Posterior vena cava (tissue), 2 donors: ENCODE results near the gene TMEM108. TPM values are rescaled to one million over a fixed set of nuclear protein-coding genes. Genes with fewer than 3 reads are reported as not detected.
A peak's percentile ranks its signal among the peaks of the same experiment; 100 is the strongest.

Experiments
- DNase-seq: peaks from one replicate; pipeline ENCODE4 v3.0.0-alpha.2; 2020; ENCODE audit warnings: low spot score
- intact Hi-C, 2 donors: fragments of 100-400 bp; cut with DNase I; formaldehyde crosslinking; loops; one replicate each; pipeline versions ENCODE4 v1.14.1 to v1.14.2; 2022 to 2023
- total RNA-seq, 2 donors: library from RNA; stranded (reverse); fragmentation: NEBNext Ultra II Directional; extraction: Animal tissue kit (Norgen Biotek cat#: 25700); gene quantifications; one replicate each; pipeline ENCODE4 v1.2.1, GENCODE V29; 2021
- donor health status: DM: yes; HTN: yes; CAD: no.
- donor health status: DM: yes; HTN: yes; CAD: no.

Gene TMEM108
- total RNA-seq, 2 donors from 2014 or later = 2.1 to 2.8 TPM

DNA sequence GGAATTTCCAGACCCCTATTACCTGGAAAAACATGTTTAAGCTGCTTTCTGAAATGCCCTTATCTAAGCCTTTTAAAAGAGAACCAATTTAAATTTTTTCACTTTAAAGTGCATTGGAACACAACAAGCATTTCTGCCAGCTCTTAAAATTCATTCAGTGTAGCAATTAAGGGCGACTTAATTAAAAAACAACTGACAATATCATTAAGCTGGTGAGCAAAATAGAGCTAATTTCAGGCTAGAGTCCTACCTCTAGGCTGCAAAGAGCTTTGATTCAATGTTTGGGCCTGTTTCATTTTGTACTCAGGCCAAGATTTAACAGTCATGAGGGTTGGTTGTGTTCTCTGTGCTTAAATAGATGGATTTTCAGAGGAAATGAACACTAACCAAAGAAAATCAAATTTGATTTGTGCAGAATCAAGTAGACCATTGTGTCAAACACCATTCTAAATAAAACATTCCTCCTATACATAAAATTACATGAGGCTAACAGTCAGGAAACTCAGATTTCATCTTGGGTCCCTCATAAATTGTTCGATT, 114.6 kb downstream of the TMEM108 start:
- intact Hi-C loops = no loop called here
- DNase-seq = no peak

DNA sequence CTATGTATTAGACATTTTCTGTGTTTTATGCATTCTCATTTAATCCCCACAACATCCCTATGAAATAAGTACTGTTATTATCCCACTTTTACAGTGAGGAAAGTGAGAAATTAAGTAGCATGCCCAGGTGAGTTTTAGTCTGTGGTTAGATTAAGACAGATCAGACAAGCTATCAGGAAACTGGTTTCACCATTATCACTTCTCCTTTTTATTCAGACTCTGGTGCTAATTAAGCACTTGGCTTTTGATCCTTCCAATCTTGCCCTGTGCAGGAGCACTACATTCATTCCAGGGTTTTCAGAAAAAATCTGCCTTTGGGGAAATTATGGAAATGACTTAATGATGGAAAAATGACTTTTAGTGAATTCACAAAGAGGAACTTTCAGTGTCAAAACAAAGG, 115.2 kb downstream of the TMEM108 start:
- no peak for DNase-seq
- intact Hi-C loops = no loop called here

DNA sequence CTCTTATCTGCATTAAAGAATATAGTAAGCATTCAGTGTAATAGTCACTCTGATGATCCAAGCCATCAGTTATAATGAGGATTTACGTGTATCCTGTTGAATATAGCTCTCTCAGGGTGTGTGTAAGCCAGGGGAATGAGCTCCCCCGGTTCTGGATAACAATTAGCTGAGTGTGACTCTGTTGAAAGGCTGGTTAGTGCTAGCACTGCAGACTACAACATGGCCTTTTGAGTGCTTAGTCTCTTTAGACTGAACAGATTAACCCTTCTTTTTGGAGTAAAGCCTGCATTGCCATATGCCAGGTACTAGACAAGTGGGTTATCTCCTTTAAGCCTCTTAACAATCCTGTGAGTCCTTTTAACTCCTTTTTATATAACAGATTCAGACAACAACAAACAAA, 119.5 kb downstream of the TMEM108 start:
- DNase-seq = no peak
- intact Hi-C loops = no loop called here

DNA sequence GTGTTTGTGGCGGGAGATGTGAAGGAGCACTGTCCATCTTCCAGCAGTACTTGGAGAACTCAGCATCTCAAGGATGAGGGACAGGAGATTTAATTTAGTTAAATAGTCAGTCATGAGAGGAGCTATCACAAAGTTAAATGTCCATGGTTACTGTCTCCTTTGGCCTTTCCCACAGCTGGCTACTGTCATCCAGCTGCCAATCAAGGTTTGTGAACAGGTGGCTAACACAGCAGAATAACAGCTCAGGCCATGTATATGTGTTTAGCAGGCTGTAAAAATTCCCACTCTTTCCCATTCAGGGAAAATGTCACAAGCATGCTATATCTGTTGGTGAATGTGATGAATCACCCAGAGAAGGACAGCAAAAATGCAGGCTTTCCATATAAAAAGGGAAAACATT, 120.5 kb downstream of the TMEM108 start:
- intact Hi-C loops = no loop called here
- no peak for DNase-seq

DNA sequence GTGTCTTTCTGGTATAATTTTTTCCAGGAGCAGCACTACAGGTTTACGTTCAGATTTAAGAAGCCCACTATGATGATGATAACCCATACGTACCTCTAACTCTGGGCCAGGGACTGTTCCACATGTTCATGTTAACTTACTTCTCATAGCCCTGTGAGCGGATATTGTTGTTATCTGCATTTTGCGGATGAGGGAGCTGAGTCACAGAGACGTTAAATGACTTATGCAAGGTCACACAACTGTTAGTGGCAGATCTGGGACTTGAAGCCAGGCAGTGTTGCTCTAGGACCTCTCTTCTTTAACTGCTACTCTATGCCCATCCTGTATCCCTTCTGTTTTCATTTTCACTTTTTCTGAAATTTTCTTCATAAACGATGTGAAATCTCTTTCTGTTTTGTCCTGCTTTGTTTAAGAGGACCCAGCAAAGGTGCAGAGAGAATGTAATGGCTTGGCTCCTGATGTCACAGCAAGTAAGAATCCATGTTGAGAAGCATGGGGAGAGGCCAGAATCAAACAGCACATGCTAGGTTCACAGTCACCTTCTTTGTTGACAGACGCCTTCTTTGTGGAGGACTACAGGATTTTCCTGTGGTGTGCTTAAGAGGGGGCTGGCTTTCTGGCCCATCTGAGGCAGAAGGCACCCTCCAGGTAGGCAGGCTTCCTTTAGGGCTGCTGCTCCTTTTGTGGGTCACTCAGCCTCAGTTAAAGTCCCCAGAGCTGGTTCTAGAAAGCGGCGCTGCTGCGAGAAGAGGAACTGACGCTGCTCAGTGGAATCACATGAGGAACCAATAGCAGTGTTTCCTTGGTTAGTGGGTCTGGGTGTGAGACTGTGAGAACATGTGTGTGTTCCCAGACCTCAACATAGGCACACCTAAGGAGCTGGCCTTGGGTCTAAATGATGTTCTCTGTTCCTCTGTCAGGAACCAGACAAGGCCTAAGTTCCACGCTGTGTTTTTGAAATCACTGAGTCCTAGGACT, 121.6 kb downstream of the TMEM108 start:
- intact Hi-C loops = no loop called here

DNA sequence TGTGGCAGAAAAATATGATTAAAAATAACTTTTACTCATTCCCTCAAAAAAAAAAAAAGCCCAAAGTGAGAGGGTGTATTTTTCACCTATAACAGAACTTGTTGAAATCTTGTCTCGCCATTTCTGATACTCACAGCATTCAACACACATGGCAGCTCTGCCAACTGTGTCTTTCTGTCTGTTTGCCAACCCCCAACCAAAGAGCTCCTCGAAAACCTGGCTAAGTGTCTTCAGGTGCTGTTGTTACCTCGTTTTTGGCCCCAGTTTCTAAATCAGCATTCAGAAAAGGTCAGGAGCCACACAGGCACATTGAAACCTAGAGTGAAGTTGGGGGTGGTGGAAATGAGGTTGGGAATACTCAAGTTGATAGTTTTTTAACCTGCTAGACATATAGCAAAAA, 123.5 kb downstream of the TMEM108 start:
- no peak for DNase-seq
- intact Hi-C loops = no loop called here

More for the DNA sequence above, 121.6 kb downstream of the TMEM108 start:
- no peak for DNase-seq

DNA sequence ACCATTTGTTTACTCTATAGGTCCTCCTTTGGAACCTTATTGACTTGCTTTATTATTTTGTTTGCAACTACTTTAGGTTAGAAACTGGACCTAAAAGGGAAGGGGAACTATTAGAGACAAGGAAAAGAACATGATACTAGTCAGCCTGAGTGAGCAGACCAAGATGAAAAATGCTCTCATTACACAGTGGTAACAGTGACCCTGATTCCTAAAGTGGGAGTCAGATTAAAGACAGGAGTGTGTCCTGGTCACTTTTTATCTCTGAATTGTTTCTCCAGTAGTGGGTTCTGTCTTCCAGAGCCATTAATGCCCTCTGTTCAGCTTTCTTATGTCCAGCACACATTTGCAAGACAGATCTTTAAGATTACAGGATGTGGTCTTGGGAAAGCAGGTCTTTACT, 124.1 kb downstream of the TMEM108 start:
- DNase-seq = no peak
- intact Hi-C loops = no loop called here

DNA sequence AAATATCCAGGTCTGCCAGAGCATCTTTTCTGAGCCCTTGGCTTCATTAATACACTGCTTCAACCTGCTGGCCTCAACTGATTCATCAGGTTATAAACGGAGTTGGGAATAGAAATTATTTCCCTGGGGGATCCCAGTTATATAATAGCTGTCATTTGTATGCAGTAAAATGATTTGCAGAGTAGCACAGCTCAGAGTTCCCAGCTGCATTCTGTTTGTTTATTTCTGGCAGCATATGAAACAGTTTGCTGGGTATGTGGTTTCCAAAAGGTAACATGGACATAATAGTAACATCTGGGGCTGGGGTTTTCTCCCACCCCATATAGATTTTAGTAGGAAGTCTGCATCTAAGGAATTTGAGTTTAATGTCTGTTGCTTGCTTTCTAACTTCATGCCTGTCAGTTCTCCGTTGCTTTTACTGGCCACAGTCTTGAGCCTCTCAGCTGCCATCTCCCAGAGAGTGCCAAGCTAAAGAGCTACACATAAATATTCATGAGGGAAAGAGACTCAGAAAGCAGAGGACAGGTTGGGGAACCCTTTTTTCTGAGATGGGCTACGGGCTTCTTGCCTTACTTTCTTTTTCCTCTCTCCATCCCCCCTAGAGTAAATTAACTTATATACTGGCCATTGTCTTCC, 124.6 kb downstream of the TMEM108 start:
- intact Hi-C loops = no loop called here
- DNase-seq = no peak

DNA sequence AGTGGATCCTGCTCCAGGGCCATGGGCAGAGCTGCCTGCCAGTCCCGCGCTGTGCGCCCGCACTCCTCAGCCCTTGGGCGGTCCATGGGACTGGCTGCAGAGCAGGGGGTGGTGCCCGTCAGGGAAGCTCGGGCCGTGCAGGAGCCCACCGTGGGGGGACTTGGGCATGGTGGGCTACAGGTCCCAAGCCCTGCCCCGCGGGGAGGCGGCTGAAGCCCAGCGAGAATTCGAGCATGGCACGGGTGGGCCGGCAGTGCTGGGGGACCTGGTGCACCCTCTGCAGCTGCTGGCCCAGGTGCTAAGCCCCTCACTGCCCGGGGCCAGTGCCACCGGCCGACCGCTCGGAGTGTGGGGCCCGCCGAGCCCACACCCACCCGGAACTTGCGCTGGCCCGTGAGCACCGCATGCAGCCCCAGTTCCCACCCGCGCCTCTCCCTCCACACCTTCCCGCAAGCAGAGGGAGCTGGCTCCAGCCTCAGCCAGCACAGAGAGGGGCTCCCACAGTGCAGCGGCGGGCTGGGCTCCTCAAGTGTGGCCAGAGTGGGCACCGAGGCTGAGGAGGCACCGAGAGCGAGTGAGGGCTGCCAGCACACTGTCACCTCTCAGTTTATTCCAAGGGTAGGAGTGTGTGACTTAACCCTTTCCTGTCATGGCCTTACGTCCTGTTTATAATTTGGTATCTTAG, 129.3 kb downstream of the TMEM108 start:
- peak; percentile 80 for DNase-seq
- intact Hi-C loops = no loop called here

DNA sequence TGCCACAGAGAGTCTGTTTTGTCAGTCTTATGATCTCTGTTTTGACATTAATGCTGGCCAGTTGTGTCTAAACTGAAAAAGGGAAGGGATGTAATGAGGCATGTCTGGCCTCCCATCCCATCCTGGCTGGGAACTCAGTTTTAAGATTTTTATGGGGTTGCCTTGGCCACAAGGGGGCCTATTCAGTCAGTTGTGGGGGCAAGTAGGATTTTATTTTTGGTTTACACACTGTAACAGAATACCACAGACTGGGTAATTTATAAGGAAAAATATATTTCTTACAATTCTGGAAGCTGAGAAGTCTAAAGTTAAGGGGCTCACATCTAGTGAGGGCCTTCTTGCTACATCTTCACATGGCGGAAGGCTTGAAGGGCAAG, 129.8 kb downstream of the TMEM108 start:
- DNase-seq = no peak
- intact Hi-C loops = no loop called here

DNA sequence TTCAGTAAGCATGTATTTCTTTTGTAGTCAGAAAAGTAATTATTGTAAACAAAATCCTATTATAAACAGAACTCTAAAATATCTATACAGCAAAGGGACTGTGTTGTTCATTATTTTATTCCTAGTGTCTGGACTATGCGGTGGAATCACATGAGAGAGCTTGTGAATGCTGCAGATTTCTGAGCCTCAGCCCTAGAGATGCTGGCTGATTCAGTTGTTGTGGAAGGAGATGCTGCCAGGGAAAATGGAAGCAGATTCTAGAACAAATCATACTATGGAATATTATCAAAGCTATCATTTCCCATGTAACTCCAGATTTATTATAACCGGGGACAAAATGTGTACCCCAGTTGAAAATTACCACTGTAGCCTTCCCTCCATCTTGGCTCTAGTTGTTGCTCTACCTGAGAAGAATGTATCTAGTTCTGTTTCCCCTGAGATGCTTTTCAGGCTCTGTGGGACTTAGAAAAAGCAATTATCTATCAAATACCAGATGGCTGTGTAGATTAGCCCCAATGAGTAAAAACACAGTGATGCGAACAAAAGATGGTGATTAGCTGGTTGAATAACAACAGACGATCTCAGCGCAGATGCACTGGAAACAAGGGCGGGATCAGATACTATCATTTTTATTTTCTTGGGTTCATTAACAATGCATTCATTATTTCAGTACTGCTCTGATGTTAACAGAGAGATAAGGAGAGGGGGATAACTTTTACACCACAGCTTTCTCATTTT, 131.3 kb downstream of the TMEM108 start:
- no peak for DNase-seq
- intact Hi-C loops = no loop called here

DNA sequence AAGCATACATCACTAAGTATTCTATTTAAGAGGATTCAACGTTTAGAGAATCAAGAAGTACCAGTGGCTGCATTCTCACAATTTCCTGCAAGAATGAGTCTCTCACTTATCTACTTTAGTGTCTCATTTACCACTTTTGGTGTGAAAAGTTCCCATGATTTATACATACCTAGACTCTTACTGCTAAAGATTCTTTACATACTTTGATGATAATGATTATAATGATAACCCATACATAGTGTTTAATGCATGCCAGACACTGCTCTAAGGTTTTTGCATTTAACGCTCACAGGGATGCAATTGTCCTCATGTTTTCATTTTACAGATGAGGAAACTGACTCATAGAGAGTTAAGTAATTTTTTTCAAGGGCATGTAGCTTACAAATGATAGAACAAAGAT, 133.6 kb downstream of the TMEM108 start:
- intact Hi-C loops = no loop called here
- DNase-seq = no peak

DNA sequence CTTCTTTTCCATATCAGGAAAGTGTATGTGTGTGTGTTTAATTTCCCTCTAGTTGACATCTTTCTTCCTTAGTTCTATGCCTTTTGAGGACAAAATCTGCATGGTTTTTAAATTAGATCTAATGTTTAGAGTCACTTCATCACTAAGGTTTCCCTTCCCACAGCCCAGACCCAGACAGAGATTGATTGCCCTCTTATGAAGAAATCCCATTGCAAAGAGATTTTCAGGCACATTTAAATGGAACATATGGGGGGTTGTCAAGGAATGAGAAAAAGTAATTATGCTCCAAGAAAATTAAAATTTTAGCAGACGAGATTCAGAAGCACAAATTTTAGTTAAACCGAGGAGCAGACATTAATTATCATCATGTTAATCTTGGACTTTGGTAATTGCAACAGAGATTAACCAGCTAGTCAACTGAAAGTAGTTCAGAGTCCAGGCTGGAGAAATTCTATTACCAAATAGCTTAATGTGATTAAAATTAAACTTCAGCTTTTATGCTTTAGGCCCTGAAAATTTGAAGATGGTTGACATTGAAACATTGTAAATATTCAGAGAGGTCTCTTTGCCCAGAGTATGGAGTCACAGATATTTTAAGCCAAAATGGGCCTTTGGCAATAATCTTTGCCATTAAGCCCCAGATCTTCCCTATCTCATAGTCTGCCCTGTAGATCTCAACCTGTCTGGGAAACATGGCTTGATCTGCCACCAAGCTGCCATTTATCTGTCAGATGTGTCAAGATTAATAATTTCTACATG, 143.4 kb downstream of the TMEM108 start:
- intact Hi-C loops = no loop called here
- DNase-seq = no peak

DNA sequence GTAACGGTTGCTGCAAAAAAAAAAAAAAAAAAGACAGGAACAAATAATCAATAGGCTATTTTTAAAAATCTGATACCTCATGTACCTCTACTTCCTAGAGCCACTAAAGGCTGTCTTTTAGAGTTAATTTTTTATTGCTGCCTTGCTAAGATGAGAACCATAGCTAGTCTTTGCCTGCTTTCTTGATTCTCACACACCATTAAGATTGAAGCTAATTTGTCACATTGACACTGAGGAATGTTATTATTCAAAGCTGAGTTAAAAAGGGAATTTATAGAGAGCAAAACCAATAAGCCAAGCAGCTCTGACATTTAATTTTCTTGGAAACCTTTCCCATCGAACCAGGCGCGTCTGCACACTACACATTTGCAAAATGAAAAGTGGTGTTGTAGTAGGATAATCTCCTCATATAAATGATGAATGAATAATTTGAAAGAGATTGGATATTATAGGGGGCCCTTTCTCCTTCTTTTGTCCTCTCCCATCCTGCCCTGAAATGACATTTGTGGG, 149.7 kb downstream of the TMEM108 start:
- intact Hi-C loops = no loop called here

DNA sequence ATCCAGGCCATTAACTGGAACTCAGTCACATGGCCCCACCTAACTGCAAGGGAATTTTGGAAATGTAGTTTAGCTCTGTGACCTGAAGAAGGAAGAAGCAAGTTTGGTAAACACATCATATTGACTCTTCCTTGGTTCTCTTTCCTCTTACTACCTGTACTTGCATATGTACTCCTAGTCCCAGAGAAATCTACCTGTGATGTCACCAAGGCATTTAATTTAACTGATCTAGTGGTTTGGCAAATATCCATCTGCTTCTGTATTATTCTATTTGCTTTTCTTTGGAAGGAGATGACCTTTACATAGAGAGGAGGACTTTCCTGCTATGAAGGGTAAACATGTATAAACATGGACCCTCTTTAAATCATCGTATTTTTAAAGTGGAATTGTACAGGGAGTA, 150.8 kb downstream of the TMEM108 start:
- no peak for DNase-seq
- intact Hi-C loops = no loop called here

More for the DNA sequence above, 149.7 kb downstream of the TMEM108 start:
- no peak for DNase-seq

DNA sequence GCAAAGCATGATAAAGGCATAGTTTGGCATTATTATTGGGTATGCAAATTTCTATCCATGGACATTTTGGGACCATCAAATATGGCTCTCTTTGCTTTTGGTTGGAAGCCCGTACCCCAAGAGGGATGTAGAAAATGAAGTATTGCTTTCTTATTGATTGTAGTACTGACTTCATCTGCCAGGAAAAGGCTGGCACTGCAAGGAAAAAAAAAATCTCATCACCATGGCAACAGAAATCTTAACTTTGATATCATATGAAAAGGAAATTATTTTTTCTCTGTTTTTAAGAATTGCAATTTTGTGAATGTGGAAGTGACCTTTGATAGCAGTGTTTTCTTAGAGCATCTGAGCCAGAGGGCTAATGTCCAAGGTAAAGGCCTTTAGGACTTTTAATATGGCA, 151.7 kb downstream of the TMEM108 start:
- intact Hi-C loops = no loop called here

DNA sequence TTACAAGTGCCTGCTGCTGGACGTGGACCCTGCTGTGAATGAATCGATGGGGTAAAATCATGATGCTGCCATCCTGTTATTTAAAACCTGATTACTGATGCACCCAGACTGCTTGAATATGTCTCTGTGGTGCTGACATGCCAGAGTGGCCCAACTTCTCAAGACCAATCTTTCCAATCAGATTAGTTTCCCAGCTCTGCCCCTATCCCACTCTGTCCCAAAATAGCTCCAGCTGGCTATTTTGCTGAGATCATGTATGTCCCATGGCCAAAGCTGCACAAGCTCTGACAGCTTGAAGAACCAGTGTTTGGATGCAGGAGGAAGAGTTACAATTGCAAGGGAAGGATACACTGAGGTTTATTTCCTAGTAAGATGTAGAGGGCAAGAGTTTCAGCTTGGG, 153.6 kb downstream of the TMEM108 start:
- DNase-seq = no peak
- intact Hi-C loops = no loop called here

More for the DNA sequence above, 151.7 kb downstream of the TMEM108 start:
- DNase-seq = no peak

DNA sequence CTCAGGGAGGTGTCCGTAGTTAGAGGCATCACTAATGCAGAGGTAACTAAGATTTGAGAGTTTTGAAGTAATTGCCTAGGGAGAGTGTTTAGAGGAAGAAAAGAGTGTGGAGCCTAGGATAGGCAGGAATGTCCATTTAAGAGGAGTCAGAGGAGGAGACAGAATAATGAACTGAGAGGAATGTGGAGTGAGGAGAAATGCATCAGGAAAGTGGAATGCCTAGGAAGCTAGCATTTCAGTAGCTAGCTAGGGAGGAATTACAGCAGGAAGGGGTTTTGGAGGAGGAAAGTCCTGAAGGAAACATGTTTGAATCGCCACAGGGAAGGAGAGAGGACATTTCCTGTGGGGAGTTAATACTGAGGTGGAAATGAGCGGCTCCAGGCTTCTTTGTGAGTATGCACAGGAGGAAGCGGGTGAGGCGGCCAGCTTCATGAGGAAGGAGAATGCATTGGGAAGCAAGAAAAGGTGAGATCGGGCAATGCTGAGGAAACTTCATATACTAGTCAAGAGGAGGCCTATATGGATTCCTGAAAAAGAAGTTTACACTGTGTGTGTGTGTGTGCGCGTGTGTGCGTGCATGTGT, 154.3 kb downstream of the TMEM108 start:
- intact Hi-C loops = no loop called here
- DNase-seq = no peak
